Fibroblast of lung (primary cell): ENCODE data around the gene GBP4. TPM values are rescaled to one million over a fixed set of nuclear protein-coding genes. Genes with fewer than 3 reads are reported as not detected.

ENCODE experiments used
- DNase-seq, 2 donors: peaks; one replicate each; pipeline versions ENCODE4 v3.0.0 to v3.0.0-alpha.2; 2010; ENCODE audit warnings: low read depth in 2 of 2
- H2AFZ ChIP-seq: 2 replicates; pipeline ENCODE4 v1.5.1; 2012; ENCODE audit warnings: low read length, control low read depth, inconsistent platforms
- H3K27ac ChIP-seq: 2 replicates; pipeline ENCODE4 v1.5.1; 2011; ENCODE audit warnings: low read length, control low read depth; ENCODE audit not compliant: insufficient read depth
- H3K27me3 ChIP-seq: 2 replicates; pipeline ENCODE4 v1.5.1; 2011; ENCODE audit warnings: mild to moderate bottlenecking, low read length; ENCODE audit not compliant: control insufficient read depth, insufficient read depth
- H3K36me3 ChIP-seq: 2 replicates; pipeline ENCODE4 v1.5.1; 2011; ENCODE audit warnings: low read length; ENCODE audit not compliant: control insufficient read depth, insufficient read depth
- H3K4me1 ChIP-seq: 2 replicates; pipeline ENCODE4 v1.5.1; 2011; ENCODE audit warnings: low read length; ENCODE audit not compliant: control insufficient read depth, insufficient read depth; ENCODE audit errors: extremely low read depth
- H3K4me2 ChIP-seq: 2 replicates; pipeline ENCODE4 v1.5.1; 2011; ENCODE audit warnings: low read length, control low read depth; ENCODE audit not compliant: insufficient read depth; ENCODE audit errors: extremely low read depth
- H3K4me3 ChIP-seq, 4 experiments: fragments of 200-600 bp in 1 of 4; sonication (generic) in 1 of 4; replicated peaks in 1 of 4; 2 replicates each; pipeline ENCODE4 v1.5.1; 2011 to 2016; ENCODE audit warnings: low read length in 4 of 4, low read depth in 3 of 4, mild to moderate bottlenecking in 3 of 4, control low read depth in 2 of 4, inconsistent platforms in 1 of 4, mixed read lengths in 1 of 4; ENCODE audit not compliant: insufficient read depth in 1 of 4; ENCODE audit errors: control extremely low read depth in 1 of 4
- H3K79me2 ChIP-seq: 2 replicates; pipeline ENCODE4 v1.5.1; 2012; ENCODE audit warnings: mild to moderate bottlenecking, low read length, inconsistent platforms; ENCODE audit not compliant: control insufficient read depth, insufficient read depth
- H3K9ac ChIP-seq: 2 replicates; pipeline ENCODE4 v1.5.1; 2011; ENCODE audit warnings: mild to moderate bottlenecking, low read length, control low read depth; ENCODE audit not compliant: insufficient read depth
- H3K9me3 ChIP-seq: 2 replicates; pipeline ENCODE4 v1.5.1; 2012; ENCODE audit warnings: low read depth, low read length; ENCODE audit not compliant: control insufficient read depth, insufficient read depth
- H4K20me1 ChIP-seq: 2 replicates; pipeline ENCODE4 v1.5.1; 2011; ENCODE audit warnings: low read length; ENCODE audit not compliant: control insufficient read depth, insufficient read depth; ENCODE audit errors: extremely low read depth
- EZH2 ChIP-seq: IDR thresholded peaks from 2 replicates; pipeline ENCODE4 v1.5.1; 2012; ENCODE audit warnings: low read length, control low read depth, mild to moderate bottlenecking; ENCODE audit errors: missing control alignments
- polyA plus RNA-seq, 2 donors: library from polyadenylated mRNA; depleted of rRNA in 1 of 2; stranded (reverse) in 1 of 2; unstranded in 1 of 2; fragments of >200 nt; gene quantifications; 2 replicates each; pipeline ENCODE4 v1.2.1, GENCODE V29; 2011 to 2012; ENCODE audit warnings: missing spikeins in 1 of 2
- total RNA-seq: library from RNA; depleted of rRNA; stranded (reverse); fragments of >200 nt; gene quantifications from 2 replicates; pipeline ENCODE4 v1.2.1, GENCODE V29; 2014
- TF ChIP-seq, protein P1 (sequence below), 2 donors: IDR thresholded peaks in 1 of 2; conservative IDR thresholded peaks in 1 of 2; 1 replicate in 1 of 2; 2 replicates in 1 of 2; pipeline ENCODE4 v1.5.1; 2011 to 2012; ENCODE audit warnings: low read length in 2 of 2, control low read depth in 1 of 2, inconsistent platforms in 1 of 2, low read depth in 1 of 2, mild to moderate bottlenecking in 1 of 2

GBP4 gene
- total and polyA plus RNA-seq, 2 donors (not counting 1 experiment from before 2014, with no cell fraction given): 0.50 to 1.3 TPM

DNA sequence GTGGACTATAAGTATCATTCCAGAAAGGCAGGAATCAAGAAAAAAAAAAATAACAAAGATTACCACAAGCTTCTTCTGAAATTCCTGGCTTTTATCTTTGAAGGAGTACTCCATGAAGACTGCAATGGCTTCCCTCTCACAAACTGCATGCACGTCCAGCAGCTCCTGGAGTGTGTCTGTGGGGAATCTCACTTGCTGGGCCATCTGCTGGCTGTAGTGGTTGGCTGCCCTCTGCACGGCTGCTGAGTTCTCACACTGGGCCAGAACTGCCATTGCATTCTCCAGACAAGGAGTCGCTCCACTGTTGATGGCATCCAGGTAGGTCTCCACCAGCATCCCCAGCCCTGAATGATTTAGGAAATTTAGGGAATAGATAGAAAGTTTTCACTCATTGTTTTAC, 49.5 kb downstream of the GBP4 start:
- H3K27me3 ChIP-seq: no peaks in the 10 kb centered on the region
- H3K4me1 ChIP-seq: no peaks in the 10 kb centered on the region
- no peaks in the 10 kb centered on the region for H3K79me2 ChIP-seq
- TF ChIP-seq, protein P1, sequence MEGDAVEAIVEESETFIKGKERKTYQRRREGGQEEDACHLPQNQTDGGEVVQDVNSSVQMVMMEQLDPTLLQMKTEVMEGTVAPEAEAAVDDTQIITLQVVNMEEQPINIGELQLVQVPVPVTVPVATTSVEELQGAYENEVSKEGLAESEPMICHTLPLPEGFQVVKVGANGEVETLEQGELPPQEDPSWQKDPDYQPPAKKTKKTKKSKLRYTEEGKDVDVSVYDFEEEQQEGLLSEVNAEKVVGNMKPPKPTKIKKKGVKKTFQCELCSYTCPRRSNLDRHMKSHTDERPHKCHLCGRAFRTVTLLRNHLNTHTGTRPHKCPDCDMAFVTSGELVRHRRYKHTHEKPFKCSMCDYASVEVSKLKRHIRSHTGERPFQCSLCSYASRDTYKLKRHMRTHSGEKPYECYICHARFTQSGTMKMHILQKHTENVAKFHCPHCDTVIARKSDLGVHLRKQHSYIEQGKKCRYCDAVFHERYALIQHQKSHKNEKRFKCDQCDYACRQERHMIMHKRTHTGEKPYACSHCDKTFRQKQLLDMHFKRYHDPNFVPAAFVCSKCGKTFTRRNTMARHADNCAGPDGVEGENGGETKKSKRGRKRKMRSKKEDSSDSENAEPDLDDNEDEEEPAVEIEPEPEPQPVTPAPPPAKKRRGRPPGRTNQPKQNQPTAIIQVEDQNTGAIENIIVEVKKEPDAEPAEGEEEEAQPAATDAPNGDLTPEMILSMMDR (conservative IDR thresholded peaks at IDR 0.05 in 1 of 2, IDR thresholded peaks at IDR 0.05 in 1 of 2; ENCODE audit: low read depth in 1 of 2, low read length in 2 of 2): peak; percentile 44 to 54
- TF ChIP-seq EZH2: no peak
- no peaks in the 10 kb centered on the region for H3K36me3 ChIP-seq
- H4K20me1 ChIP-seq: no peaks in the 10 kb centered on the region
- H3K27ac ChIP-seq: no peak overlapping the region
- H3K9me3 ChIP-seq: no peaks in the 10 kb centered on the region
- H3K4me2 ChIP-seq: no peak overlapping the region
- H2AFZ ChIP-seq: no peak overlapping the region
- H3K9ac ChIP-seq: no peak overlapping the region
- H3K4me3 ChIP-seq: no peak overlapping the region
- peak; percentile 21 to 49 for DNase-seq

DNA sequence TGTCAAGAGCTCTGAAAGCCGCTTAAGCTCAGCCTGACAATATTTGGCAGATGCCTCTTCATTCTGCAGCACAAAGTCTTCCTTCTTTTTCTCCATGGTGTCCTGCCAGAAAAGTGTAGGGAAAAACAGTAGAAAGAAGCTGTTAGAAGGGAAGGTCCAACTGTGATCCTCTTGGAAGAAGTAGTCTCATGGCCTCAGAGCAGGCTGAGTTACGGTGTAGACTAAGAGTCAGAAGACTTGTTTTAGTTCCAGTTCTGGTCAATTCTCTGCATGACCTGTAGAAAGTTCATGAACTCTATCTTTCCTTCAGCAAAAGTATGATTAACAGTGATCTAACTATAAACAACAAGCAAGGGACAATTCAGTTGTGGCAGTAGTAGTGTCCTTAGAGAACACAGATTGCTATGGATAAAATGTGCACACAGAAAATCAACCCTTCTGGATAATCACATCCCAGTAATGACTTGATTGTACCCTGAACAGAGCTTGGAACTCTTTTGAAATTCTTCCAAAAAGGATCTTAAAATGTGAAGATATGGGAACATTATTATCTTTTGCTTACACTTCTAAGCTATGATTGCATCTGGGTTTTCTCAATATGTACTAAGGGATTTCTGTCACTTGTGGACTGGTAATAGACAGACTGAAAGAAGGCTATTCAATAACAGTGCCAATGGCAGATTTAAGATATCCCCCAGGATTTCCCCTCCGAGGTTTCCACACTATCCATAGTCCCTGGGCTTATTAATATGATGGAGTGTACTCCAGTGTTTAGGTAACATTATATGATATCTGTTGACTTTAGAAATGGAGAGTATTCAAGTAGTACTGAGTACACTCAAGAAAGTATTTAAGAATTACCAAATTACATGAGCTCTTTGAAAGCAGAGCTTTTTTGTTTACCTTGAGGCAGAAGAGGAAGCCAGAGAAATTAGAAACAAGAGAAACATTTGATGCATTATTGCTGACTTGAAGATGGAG, 50.8 kb downstream of the GBP4 start:
- no peak overlapping the region for H3K27ac ChIP-seq
- H3K79me2 ChIP-seq: no peaks in the 10 kb centered on the region
- H3K4me2 ChIP-seq: no peak overlapping the region
- H3K27me3 ChIP-seq: no peaks in the 10 kb centered on the region
- H3K9ac ChIP-seq: no peak overlapping the region
- DNase-seq: no peak
- no peaks in the 10 kb centered on the region for H4K20me1 ChIP-seq
- H3K36me3 ChIP-seq: no peaks in the 10 kb centered on the region
- H2AFZ ChIP-seq: no peak overlapping the region
- H3K9me3 ChIP-seq: no peaks in the 10 kb centered on the region
- no peaks in the 10 kb centered on the region for H3K4me1 ChIP-seq
- H3K4me3 ChIP-seq: no peak overlapping the region
- no peak for TF ChIP-seq EZH2
- TF ChIP-seq, protein P1 (conservative IDR thresholded peaks at IDR 0.05 in 1 of 2, IDR thresholded peaks at IDR 0.05 in 1 of 2; ENCODE audit: low read depth in 1 of 2, low read length in 2 of 2): no peak

DNA sequence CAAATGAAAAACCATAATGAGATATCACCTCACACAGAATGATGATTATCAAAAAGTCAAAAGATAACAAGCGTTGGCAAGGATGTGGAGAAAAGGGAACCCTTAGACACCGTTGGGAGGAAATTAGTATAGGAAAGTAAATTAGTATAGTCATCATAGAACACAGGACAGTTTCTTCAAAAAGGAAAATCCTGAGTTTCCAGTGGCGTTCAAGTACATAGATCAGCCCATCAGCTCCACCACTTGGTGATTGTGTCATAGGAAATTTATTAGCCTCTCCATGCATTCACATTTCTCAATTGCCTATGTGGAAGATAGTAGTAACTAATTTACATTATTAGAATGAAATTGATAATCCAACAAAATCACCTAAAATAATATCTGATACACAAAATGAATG, 52.0 kb downstream of the GBP4 start:
- Histone ChIP-seq H3K9ac (no peak overlapping the region), H3K79me2 (no peaks in the 10 kb centered on the region), H3K36me3 (no peaks in the 10 kb centered on the region), H4K20me1 (no peaks in the 10 kb centered on the region), H3K4me2 (no peak overlapping the region), H3K9me3 (no peaks in the 10 kb centered on the region), H3K4me3 (no peak overlapping the region), H3K27me3 (no peaks in the 10 kb centered on the region), H3K27ac (no peak overlapping the region), H3K4me1 (no peaks in the 10 kb centered on the region), H2AFZ (no peak overlapping the region)
- TF ChIP-seq EZH2: no peak
- TF ChIP-seq, protein P1 (conservative IDR thresholded peaks at IDR 0.05 in 1 of 2, IDR thresholded peaks at IDR 0.05 in 1 of 2; ENCODE audit: low read depth in 1 of 2, low read length in 2 of 2): no peak
- DNase-seq: no peak
